WTC11 (cell line): ENCODE results near the gene OR10T2. TPM values are rescaled to one million over a fixed set of nuclear protein-coding genes. Genes with fewer than 3 reads are reported as not detected.

ENCODE experiments used
- ATAC-seq: fragments of 200-7000 bp; cut with Tn5 transposase; 2 replicates; pipeline ENCODE4 v1.10.0; 2021; ENCODE audit warnings: mild to moderate bottlenecking, moderate library complexity
- Bru-seq: library from RNA; stranded (reverse); fragments of 400-500 nt; gene quantifications from one replicate; lab custom pipeline; 2021; lab: Mats Ljungman, UMichigan
- CTCF ChIA-PET: fragments of 300-600 bp; sonication (Branson Sonifier 250); formaldehyde crosslinking; loops from one replicate; lab custom pipeline; 2021; ENCODE audit warnings: antibody characterized with exemption; lab: Charles Lee
- POLR2A ChIA-PET: fragments of 350-600 bp; sonication (Branson Sonifier 250); formaldehyde crosslinking; loops from one replicate; lab custom pipeline; 2021; ENCODE audit warnings: antibody characterized with exemption; lab: Charles Lee
- DNase-seq: peaks from one replicate; pipeline ENCODE4 v3.0.0; 2021; ENCODE audit warnings: low spot score
- H3K27ac Mint-ChIP-seq: 2 replicates; pipeline ENCODE4 v1.8.0; 2021; ENCODE audit warnings: mixed read lengths
- H3K27me3 Mint-ChIP-seq: 2 replicates; pipeline ENCODE4 v1.8.0; 2021; ENCODE audit warnings: low read depth, mild to moderate bottlenecking, moderate library complexity, mixed read lengths
- H3K36me3 Mint-ChIP-seq: 2 replicates; pipeline ENCODE4 v1.8.0; 2021; ENCODE audit warnings: mixed read lengths
- H3K4me1 Mint-ChIP-seq: 2 replicates; pipeline ENCODE4 v1.8.0; 2022; ENCODE audit warnings: mixed read lengths
- H3K4me3 Mint-ChIP-seq: 2 replicates; pipeline ENCODE4 v1.8.0; 2021; ENCODE audit warnings: mild to moderate bottlenecking, moderate library complexity, mixed read lengths
- H3K9me3 Mint-ChIP-seq: 2 replicates; pipeline ENCODE4 v1.8.0; 2021; ENCODE audit warnings: mixed read lengths
- EMX1 ChIP-seq: fragments of 250-450 bp; sonication (Bioruptor Pico); IDR thresholded peaks from 2 replicates; pipeline ENCODE4 v1.8.0; 2021; ENCODE audit warnings: mild to moderate bottlenecking
- FOXJ3 ChIP-seq: sonication (generic); formaldehyde crosslinking; IDR thresholded peaks from 2 replicates; pipeline ENCODE4 v1.9.0; 2021; ENCODE audit warnings: missing genetic modification reagents, mild to moderate bottlenecking, borderline replicate concordance
- FOXK1 ChIP-seq: sonication (generic); formaldehyde crosslinking; IDR thresholded peaks from 2 replicates; pipeline ENCODE4 v1.8.0; 2022; ENCODE audit warnings: mild to moderate bottlenecking, moderate library complexity, missing genetic modification reagents
- IRF2 ChIP-seq: sonication (generic); formaldehyde crosslinking; IDR thresholded peaks from 2 replicates; pipeline ENCODE4 v1.8.0; 2022; ENCODE audit warnings: low read depth, missing genetic modification reagents, borderline replicate concordance
- JUN ChIP-seq: sonication (generic); formaldehyde crosslinking; IDR thresholded peaks from 2 replicates; pipeline ENCODE4 v1.8.0; 2023; ENCODE audit warnings: mild to moderate bottlenecking, missing genetic modification reagents
- SMAD3 ChIP-seq: sonication (generic); formaldehyde crosslinking; IDR thresholded peaks from 2 replicates; pipeline ENCODE4 v1.8.0; 2022; ENCODE audit warnings: missing genetic modification reagents, mild to moderate bottlenecking, borderline replicate concordance
- SOX15 ChIP-seq: fragments of 250-450 bp; sonication (Bioruptor Pico); IDR thresholded peaks from 2 replicates; pipeline ENCODE4 v1.9.0; 2021; ENCODE audit warnings: mild to moderate bottlenecking
- TEAD1 ChIP-seq: sonication (generic); formaldehyde crosslinking; IDR thresholded peaks from 2 replicates; pipeline ENCODE4 v1.8.0; 2022; ENCODE audit warnings: mild to moderate bottlenecking, missing genetic modification reagents
- ZBTB21 ChIP-seq: sonication (generic); formaldehyde crosslinking; IDR thresholded peaks from 2 replicates; pipeline ENCODE4 v1.8.1; 2023; ENCODE audit warnings: mild to moderate bottlenecking, missing genetic modification reagents, borderline replicate concordance
- ZNF121 ChIP-seq: sonication (generic); formaldehyde crosslinking; IDR thresholded peaks from 2 replicates; pipeline ENCODE4 v1.8.0; 2023; ENCODE audit warnings: missing genetic modification reagents
- ZNF232 ChIP-seq: sonication (generic); formaldehyde crosslinking; IDR thresholded peaks from 2 replicates; pipeline ENCODE4 v1.8.0; 2022; ENCODE audit warnings: mild to moderate bottlenecking, missing genetic modification reagents
- ZNF396 ChIP-seq: fragments of 250-450 bp; sonication (Bioruptor Pico); IDR thresholded peaks from 2 replicates; pipeline ENCODE4 v1.8.0; 2021; ENCODE audit warnings: mild to moderate bottlenecking, moderate library complexity, borderline replicate concordance
- long read RNA-seq, 3 experiments: library from RNA in 1 of 3; library from capped mRNA in 1 of 3; library from polyadenylated mRNA in 1 of 3; unstranded in 2 of 3; stranded (forward) in 1 of 3; transcript quantifications; one replicate each; pipeline ENCODE4 v2.0.0, GENCODE V29; 2021
- total RNA-seq: library from RNA; stranded (reverse); gene quantifications from 3 replicates; pipeline ENCODE4 v1.2.3, GENCODE V29; 2021
- TF ChIP-seq, protein P1 (sequence below): sonication (generic); formaldehyde crosslinking; IDR thresholded peaks from 2 replicates; pipeline ENCODE4 v1.8.0; 2022; ENCODE audit warnings: mild to moderate bottlenecking, missing genetic modification reagents
- TF ChIP-seq, protein P2 (sequence below): sonication (generic); formaldehyde crosslinking; IDR thresholded peaks from 2 replicates; pipeline ENCODE4 v1.8.1; 2022; ENCODE audit warnings: mild to moderate bottlenecking, missing genetic modification reagents, moderate library complexity, borderline replicate concordance
- TF ChIP-seq, protein P3 (sequence below): sonication (generic); formaldehyde crosslinking; IDR thresholded peaks from 2 replicates; pipeline ENCODE4 v1.8.0; 2023; ENCODE audit warnings: missing genetic modification reagents
- TF ChIP-seq, protein P4 (sequence below): sonication (generic); formaldehyde crosslinking; IDR thresholded peaks from 2 replicates; pipeline ENCODE4 v1.8.1; 2022; ENCODE audit warnings: low read depth, mild to moderate bottlenecking, moderate library complexity, missing genetic modification reagents, borderline replicate concordance
- TF ChIP-seq, protein P5 (sequence below): sonication (generic); formaldehyde crosslinking; IDR thresholded peaks from 2 replicates; pipeline ENCODE4 v1.8.1; 2023; ENCODE audit warnings: mild to moderate bottlenecking, moderate library complexity, missing genetic modification reagents
- TF ChIP-seq, protein P6 (sequence below): sonication (generic); formaldehyde crosslinking; IDR thresholded peaks from 2 replicates; pipeline ENCODE4 v1.8.1; 2022; ENCODE audit warnings: low read depth, missing genetic modification reagents, borderline replicate concordance
- TF ChIP-seq, protein P7 (sequence below): sonication (generic); formaldehyde crosslinking; IDR thresholded peaks from 2 replicates; pipeline ENCODE4 v1.8.1; 2022; ENCODE audit warnings: missing genetic modification reagents, borderline replicate concordance

Gene OR10T2, protein sequence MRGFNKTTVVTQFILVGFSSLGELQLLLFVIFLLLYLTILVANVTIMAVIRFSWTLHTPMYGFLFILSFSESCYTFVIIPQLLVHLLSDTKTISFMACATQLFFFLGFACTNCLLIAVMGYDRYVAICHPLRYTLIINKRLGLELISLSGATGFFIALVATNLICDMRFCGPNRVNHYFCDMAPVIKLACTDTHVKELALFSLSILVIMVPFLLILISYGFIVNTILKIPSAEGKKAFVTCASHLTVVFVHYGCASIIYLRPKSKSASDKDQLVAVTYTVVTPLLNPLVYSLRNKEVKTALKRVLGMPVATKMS
- not detected in 3 replicates for total RNA-seq
- not detected for Bru-seq, nascent RNA
- long read RNA-seq, experiment 1, result 0 reads
- long read RNA-seq, experiment 2, result 0 reads
- long read RNA-seq, experiment 3, result 0 reads

DNA sequence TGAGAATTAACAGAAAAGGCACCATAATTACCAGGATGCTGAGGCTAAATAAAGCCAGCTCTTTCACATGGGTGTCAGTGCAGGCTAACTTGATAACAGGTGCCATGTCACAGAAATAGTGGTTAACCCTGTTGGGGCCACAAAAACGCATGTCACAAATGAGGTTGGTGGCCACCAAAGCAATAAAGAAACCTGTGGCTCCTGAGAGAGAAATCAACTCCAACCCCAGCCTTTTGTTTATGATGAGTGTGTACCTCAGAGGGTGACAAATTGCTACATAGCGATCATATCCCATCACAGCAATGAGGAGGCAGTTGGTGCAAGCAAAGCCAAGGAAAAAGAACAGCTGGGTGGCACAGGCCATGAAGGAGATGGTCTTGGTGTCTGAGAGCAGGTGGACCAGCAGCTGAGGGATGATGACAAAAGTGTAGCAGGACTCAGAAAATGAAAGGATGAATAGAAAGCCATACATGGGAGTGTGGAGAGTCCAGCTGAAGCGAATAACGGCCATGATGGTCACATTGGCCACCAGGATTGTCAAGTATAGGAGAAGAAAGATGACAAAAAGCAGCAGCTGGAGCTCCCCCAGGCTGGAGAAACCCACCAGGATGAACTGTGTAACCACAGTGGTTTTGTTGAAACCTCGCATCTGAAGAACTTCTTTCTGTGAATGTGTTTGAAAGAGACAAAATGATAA, at the start of gene OR10T2:
Gene OR10T2, minus strand, starts transcription at position 649 of the 697 bp plus-strand sequence. Its CDS starts 0 bp downstream, at position 649.
- POLR2A ChIA-PET, result no interaction called here
- no peaks in the 10 kb centered on the region for H3K36me3 Mint-ChIP-seq
- no peak for ATAC-seq

GRCh38 chr1:158445376-158445775, 46.1 kb upstream of the OR10T2 start:
- POLR2A ChIA-PET, result no interaction called here
- Mint-ChIP-seq H3K36me3 (no peaks in the 10 kb centered on the region), H3K27ac (no peak overlapping the region), H3K4me3 (no peak overlapping the region), H3K9me3 (peaks cover 8% of the 10 kb centered on the region), H3K4me1 (no peaks in the 10 kb centered on the region), H3K27me3 (no peaks in the 10 kb centered on the region)
- TF ChIP-seq TEAD1 (CRISPR knock-in tag), result no peak
- ATAC-seq (no peak), DNase-seq (no peak)
- CTCF ChIA-PET, result no interaction called here

More for the DNA sequence above, at the start of gene OR10T2:
- DNase-seq, result no peak
- Mint-ChIP-seq H3K9me3 (no peaks in the 10 kb centered on the region), H3K27ac (no peak within 1 kb of the TSS), H3K27me3 (no peaks in the 10 kb centered on the region; the same call in 1 of the 2 replicates)
- TF ChIP-seq ZNF396 (CRISPR knock-in tag) (no peak), ZNF232 (CRISPR knock-in tag) (no peak), SMAD3 (no peak)
- TF ChIP-seq, protein P1, sequence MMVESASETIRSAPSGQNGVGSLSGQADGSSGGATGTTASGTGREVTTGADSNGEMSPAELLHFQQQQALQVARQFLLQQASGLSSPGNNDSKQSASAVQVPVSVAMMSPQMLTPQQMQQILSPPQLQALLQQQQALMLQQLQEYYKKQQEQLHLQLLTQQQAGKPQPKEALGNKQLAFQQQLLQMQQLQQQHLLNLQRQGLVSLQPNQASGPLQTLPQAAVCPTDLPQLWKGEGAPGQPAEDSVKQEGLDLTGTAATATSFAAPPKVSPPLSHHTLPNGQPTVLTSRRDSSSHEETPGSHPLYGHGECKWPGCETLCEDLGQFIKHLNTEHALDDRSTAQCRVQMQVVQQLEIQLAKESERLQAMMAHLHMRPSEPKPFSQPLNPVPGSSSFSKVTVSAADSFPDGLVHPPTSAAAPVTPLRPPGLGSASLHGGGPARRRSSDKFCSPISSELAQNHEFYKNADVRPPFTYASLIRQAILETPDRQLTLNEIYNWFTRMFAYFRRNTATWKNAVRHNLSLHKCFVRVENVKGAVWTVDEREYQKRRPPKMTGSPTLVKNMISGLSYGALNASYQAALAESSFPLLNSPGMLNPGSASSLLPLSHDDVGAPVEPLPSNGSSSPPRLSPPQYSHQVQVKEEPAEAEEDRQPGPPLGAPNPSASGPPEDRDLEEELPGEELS (CRISPR knock-in tag), result no peak
- TF ChIP-seq, all 79 proteins: peak for 0
- Mint-ChIP-seq H3K4me3 (no peak within 1 kb of the TSS), H3K4me1 (peaks cover 3% of the 10 kb centered on the region; the same call in 1 of the 2 replicates)
- CTCF ChIA-PET, result no interaction called here

- no peaks in the 10 kb centered on the region for H3K27me3 Mint-ChIP-seq
- H3K4me1 Mint-ChIP-seq, result peaks cover 5% of the 10 kb centered on the region
- POLR2A ChIA-PET, result no interaction called here
- TF ChIP-seq JUN (no peak), ZBTB21 (no peak), FOXJ3 (CRISPR knock-in tag) (no peak), SOX15 (CRISPR knock-in tag) (no peak), IRF2 (CRISPR knock-in tag) (no peak), EMX1 (CRISPR knock-in tag) (no peak), ZNF121 (CRISPR knock-in tag) (no peak), ZNF396 (CRISPR knock-in tag) (no peak), FOXK1 (no peak)
- TF ChIP-seq, protein P2, sequence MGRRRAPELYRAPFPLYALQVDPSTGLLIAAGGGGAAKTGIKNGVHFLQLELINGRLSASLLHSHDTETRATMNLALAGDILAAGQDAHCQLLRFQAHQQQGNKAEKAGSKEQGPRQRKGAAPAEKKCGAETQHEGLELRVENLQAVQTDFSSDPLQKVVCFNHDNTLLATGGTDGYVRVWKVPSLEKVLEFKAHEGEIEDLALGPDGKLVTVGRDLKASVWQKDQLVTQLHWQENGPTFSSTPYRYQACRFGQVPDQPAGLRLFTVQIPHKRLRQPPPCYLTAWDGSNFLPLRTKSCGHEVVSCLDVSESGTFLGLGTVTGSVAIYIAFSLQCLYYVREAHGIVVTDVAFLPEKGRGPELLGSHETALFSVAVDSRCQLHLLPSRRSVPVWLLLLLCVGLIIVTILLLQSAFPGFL, result no peak
- TF ChIP-seq, protein P3, sequence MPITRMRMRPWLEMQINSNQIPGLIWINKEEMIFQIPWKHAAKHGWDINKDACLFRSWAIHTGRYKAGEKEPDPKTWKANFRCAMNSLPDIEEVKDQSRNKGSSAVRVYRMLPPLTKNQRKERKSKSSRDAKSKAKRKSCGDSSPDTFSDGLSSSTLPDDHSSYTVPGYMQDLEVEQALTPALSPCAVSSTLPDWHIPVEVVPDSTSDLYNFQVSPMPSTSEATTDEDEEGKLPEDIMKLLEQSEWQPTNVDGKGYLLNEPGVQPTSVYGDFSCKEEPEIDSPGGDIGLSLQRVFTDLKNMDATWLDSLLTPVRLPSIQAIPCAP (CRISPR knock-in tag), result no peak
- TF ChIP-seq, protein P4, sequence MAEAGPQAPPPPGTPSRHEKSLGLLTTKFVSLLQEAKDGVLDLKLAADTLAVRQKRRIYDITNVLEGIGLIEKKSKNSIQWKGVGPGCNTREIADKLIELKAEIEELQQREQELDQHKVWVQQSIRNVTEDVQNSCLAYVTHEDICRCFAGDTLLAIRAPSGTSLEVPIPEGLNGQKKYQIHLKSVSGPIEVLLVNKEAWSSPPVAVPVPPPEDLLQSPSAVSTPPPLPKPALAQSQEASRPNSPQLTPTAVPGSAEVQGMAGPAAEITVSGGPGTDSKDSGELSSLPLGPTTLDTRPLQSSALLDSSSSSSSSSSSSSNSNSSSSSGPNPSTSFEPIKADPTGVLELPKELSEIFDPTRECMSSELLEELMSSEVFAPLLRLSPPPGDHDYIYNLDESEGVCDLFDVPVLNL (CRISPR knock-in tag), result no peak
- TF ChIP-seq, protein P5, sequence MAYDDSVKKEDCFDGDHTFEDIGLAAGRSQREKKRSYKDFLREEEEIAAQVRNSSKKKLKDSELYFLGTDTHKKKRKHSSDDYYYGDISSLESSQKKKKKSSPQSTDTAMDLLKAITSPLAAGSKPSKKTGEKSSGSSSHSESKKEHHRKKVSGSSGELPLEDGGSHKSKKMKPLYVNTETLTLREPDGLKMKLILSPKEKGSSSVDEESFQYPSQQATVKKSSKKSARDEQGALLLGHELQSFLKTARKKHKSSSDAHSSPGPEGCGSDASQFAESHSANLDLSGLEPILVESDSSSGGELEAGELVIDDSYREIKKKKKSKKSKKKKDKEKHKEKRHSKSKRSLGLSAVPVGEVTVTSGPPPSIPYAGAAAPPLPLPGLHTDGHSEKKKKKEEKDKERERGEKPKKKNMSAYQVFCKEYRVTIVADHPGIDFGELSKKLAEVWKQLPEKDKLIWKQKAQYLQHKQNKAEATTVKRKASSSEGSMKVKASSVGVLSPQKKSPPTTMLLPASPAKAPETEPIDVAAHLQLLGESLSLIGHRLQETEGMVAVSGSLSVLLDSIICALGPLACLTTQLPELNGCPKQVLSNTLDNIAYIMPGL (CRISPR knock-in tag), result no peak
- TF ChIP-seq, protein P6, sequence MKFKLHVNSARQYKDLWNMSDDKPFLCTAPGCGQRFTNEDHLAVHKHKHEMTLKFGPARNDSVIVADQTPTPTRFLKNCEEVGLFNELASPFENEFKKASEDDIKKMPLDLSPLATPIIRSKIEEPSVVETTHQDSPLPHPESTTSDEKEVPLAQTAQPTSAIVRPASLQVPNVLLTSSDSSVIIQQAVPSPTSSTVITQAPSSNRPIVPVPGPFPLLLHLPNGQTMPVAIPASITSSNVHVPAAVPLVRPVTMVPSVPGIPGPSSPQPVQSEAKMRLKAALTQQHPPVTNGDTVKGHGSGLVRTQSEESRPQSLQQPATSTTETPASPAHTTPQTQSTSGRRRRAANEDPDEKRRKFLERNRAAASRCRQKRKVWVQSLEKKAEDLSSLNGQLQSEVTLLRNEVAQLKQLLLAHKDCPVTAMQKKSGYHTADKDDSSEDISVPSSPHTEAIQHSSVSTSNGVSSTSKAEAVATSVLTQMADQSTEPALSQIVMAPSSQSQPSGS, result no peak
- TF ChIP-seq, protein P7, sequence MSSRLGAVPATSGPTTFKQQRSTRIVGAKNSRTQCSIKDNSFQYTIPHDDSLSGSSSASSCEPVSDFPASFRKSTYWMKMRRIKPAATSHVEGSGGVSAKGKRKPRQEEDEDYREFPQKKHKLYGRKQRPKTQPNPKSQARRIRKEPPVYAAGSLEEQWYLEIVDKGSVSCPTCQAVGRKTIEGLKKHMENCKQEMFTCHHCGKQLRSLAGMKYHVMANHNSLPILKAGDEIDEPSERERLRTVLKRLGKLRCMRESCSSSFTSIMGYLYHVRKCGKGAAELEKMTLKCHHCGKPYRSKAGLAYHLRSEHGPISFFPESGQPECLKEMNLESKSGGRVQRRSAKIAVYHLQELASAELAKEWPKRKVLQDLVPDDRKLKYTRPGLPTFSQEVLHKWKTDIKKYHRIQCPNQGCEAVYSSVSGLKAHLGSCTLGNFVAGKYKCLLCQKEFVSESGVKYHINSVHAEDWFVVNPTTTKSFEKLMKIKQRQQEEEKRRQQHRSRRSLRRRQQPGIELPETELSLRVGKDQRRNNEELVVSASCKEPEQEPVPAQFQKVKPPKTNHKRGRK (CRISPR knock-in tag), result no peak
These were observed 35.5 kb upstream of the OR10T2 start for GRCh38 chr1:158434741-158435140.

More at GRCh38 chr1:158434741-158435140, 35.5 kb upstream of the OR10T2 start:
- Mint-ChIP-seq H3K36me3 (peaks cover 12% of the 10 kb centered on the region), H3K4me3 (no peak overlapping the region), H3K27ac (no peak overlapping the region), H3K9me3 (peaks cover 25% of the 10 kb centered on the region)
- ATAC-seq (no peak), DNase-seq (no peak)
- CTCF ChIA-PET, result no interaction called here
